Measurements from ENCODE around the gene RNU5D-1.
"Not testable (repeated sequence)": the region's sequence is repeated elsewhere in the genome, so short reads cannot be mapped to it uniquely, and the experiment has no call there.

The RNU5D-1 gene

GRCh38 chr1:44730741-44731512 is at the start of gene RNU5D-1:
RNU5D-1 (minus strand) TSS chr1:44731170.
- peak; percentile 97 for DNase-seq (ENCODE audit: low spot score)

GRCh38 chr1:44780583-44781121 is 49.7 kb upstream of the RNU5D-1 start:
- DNase-seq (ENCODE audit: low spot score): peak; percentile 32

- peak; percentile 13 for DNase-seq (ENCODE audit: low spot score)
Measured at GRCh38 chr1:44778705-44779576, 48.0 kb upstream of the RNU5D-1 start.

- no peak for DNase-seq (ENCODE audit: low spot score)
Measured at GRCh38 chr1:44777969-44778635, 47.1 kb upstream of the RNU5D-1 start.

GRCh38 chr1:44777547-44777946 is 46.6 kb upstream of the RNU5D-1 start:
- DNase-seq (ENCODE audit: low spot score): no peak

DNA sequence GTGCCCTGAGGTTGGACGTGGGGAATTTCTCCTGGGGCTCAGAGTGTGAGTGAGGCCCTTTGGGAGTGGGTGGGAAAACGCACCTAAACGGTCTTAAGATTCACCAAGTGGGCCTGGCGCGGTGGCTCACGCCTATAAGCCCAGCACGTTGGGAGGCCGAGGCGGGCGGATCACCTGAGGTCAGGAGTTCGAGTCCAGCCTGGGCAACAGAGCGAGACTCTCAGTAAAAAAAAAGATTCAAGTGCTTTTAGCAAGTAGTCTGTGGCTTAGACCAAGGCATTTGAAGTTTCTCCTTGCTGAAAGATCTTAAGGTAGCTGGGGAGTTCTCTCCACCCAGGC is 45.7 kb upstream of the RNU5D-1 start:
- no peak for DNase-seq (ENCODE audit: low spot score)

- DNase-seq (ENCODE audit: low spot score): peak; percentile 54
Measured at GRCh38 chr1:44775930-44776729, 45.2 kb upstream of the RNU5D-1 start.

DNA sequence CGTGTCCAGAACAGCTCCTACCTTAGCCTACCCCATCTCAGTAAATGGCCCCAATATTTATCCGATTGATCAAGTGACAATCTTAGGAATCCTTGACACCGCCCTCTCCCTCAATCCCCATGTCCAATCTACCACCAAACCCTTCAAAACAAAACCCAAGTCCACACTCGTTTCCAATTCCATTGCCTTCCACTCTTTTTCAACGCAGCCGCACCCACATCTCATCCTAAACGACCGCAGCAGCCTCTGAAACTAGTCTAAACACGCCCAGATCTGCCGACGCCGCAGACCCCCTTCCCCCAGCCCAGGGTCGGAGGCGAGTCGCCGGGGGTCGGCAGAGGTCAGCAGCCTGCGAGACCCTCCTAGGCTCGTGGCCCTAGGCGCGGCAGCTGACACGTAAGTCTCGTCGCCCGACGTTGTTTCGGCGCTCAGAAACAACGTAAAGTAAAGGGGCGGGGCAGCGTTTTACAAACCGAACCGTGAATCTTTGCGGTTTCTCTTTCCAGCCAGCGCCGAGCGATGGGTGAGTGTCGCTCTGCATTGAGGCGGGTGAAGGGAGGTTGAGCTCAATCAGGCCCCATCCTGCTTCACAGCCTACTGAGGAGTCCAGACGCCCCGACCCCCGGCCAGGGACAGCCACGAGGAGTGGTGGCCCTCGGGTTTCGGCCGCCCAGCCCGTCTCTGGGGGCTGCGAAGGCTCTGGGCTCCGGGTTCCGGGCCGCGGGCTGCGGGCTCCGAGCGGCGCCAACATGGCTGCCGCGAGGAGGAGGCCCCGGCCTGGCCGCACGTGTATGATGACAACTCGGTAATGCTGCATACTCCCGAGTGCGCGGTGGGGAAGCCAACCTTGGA is 44.3 kb upstream of the RNU5D-1 start, which contains the start of gene RPS8:
Gene RPS8 (plus strand): TSS at position 463 of the 852 bp plus-strand sequence. CDS start 57 bp downstream, at position 520.
- peak; percentile 95 for DNase-seq (ENCODE audit: low spot score)

GRCh38 chr1:44766421-44766820 is 35.5 kb upstream of the RNU5D-1 start:
- DNase-seq (ENCODE audit: low spot score): not testable (repeated sequence)

- DNase-seq (ENCODE audit: low spot score): no peak
Measured at GRCh38 chr1:44760876-44761275, 29.9 kb upstream of the RNU5D-1 start.

DNA sequence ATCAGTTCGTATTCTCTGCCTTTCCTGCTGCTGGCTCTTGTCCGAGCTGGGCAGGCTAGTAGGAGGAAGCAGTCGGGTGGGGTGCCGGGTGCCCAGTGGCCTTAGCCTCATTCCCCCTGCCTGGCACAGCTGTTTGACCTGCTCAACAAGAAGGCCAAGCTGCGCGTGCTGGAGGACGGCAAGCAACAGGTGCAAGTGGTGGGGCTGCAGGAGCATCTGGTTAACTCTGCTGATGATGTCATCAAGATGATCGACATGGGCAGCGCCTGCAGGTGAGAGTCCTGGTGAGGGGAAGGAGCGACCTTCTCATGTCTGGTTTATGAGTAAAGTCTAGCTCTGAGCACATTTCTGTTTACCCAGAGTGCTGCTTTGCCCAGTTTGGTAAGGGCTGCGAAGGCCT is 28.1 kb upstream of the RNU5D-1 start:
- no peak for DNase-seq (ENCODE audit: low spot score)

DNA sequence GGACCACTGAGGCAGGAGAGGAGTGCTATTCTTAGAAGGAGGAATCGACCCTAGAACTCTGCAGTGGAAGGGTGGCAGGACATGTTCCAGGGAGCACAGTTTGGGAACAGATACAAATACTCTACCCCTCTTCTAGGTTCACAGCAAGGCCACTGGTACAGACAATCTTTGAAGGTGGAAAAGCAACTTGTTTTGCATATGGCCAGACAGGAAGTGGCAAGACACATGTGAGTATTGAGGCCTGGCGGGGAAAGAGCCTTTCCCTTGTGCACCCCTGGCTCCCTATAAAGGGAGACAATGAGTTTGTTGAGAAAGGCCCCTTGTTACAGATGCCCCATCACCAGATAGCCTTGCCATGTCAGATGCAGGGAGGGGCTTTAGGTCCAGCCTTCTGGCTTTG is 26.4 kb upstream of the RNU5D-1 start:
- DNase-seq (ENCODE audit: low spot score): no peak

- DNase-seq (ENCODE audit: low spot score): no peak
Measured at GRCh38 chr1:44747878-44748277, 16.9 kb upstream of the RNU5D-1 start.

GRCh38 chr1:44743211-44743610 is 12.2 kb upstream of the RNU5D-1 start:
- DNase-seq (ENCODE audit: low spot score): no peak

GRCh38 chr1:44740179-44740617 is 9.2 kb upstream of the RNU5D-1 start:
- peak; percentile 45 for DNase-seq (ENCODE audit: low spot score)

DNA sequence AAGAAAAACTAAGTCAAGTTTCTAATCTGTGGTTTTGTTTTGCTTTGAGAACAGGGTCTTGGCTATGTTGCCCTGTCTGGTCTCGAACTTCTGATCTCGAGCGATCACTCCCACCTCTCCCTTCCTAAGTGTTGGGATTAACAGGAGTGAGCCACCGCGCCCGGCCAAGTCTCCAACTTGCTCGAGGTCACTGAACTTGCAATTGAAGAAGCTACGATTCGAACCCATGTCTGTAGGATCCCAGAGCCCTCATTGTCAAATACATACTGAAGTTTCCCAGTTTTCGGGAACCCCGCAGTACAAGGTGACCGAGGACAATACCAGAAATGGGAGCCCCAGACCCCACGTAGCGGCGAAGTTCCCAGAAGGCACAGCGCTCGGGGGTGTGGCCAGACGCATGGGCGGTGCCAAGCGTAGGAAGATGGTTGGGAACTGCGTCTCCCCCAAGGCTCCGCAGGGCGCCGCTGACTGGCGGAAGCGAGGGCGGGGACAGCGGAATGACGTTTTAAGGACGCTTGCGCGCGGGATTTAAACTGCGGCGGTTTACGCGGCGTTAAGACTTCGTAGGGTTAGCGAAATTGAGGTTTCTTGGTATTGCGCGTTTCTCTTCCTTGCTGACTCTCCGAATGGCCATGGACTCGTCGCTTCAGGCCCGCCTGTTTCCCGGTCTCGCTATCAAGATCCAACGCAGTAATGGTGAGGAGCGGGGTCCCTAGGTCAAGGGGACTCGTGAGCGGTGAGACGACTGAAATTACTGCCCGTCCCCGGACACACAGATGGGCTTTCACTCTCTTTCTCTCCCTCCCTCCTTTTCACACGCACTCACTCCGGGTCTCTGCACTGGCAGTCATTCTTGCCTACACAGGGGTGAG is 8.6 kb upstream of the RNU5D-1 start, which contains the start of gene KIF2C:
Gene KIF2C (plus strand): TSS at position 531 of the 872 bp plus-strand sequence. CDS start 96 bp downstream, at position 627.
- peak; percentile 98 for DNase-seq (ENCODE audit: low spot score)

- DNase-seq (ENCODE audit: low spot score): not testable (repeated sequence)
Measured at GRCh38 chr1:44738953-44739306, 8.0 kb upstream of the RNU5D-1 start.

GRCh38 chr1:44735992-44736391 is 5.0 kb upstream of the RNU5D-1 start:
- no peak for DNase-seq (ENCODE audit: low spot score)

GRCh38 chr1:44733784-44734183 is 2.8 kb upstream of the RNU5D-1 start:
- DNase-seq (ENCODE audit: low spot score): no peak

All from NAMALWA (cell line).